IPS DF 6.9 (cell line): ENCODE data around the gene NCR3LG1.

Source experiments
- DNase-seq: peaks from one replicate; pipeline ENCODE4 v3.0.0-alpha.2; 2013; ENCODE audit warnings: low read depth, low spot score
- H3K27ac ChIP-seq: one replicate; pipeline ENCODE4 v1.5.1; 2013; ENCODE audit warnings: low read length, control low read depth
- H3K27me3 ChIP-seq: 2 replicates; pipeline ENCODE4 v1.6.1; 2013; ENCODE audit warnings: mild to moderate bottlenecking, low read length; ENCODE audit not compliant: control insufficient read depth, insufficient read depth
- H3K36me3 ChIP-seq: 2 replicates; pipeline ENCODE4 v1.6.1; 2013; ENCODE audit warnings: low read length; ENCODE audit not compliant: control insufficient read depth, insufficient read depth
- H3K4me1 ChIP-seq: 2 replicates; pipeline ENCODE4 v1.6.1; 2013; ENCODE audit warnings: low read length; ENCODE audit not compliant: control insufficient read depth, insufficient read depth
- H3K4me3 ChIP-seq: 2 replicates; pipeline ENCODE4 v1.5.1; 2013; ENCODE audit warnings: mild to moderate bottlenecking, low read length
- H3K9me3 ChIP-seq: 2 replicates; pipeline ENCODE4 v1.6.1; 2013; ENCODE audit warnings: low read length, inconsistent platforms; ENCODE audit not compliant: control insufficient read depth, insufficient read depth
- WGBS: extraction: QIAGEN DNeasy Blood & Tissue Kit; methylation state at CpG from one replicate; pipeline ENCODE4 v1.1.7; 2013; ENCODE audit warnings: mixed read lengths, missing lambda C conversion rate; ENCODE audit not compliant: insufficient read length, insufficient coverage; 5-methylcytosine and 5-hydroxymethylcytosine counted together

Gene NCR3LG1

GRCh38 chr11:17371614-17372013 lies 20.0 kb downstream of the NCR3LG1 start:
- no peaks in the 10 kb centered on the region for H3K4me1 ChIP-seq
- no peaks in the 10 kb centered on the region for H3K36me3 ChIP-seq
- no peak overlapping the region for H3K27ac ChIP-seq
- H3K4me3 ChIP-seq: no peak overlapping the region
- no CpG with 5 or more reads among the region's 3 CpGs for WGBS
- no peak for DNase-seq
- H3K9me3 ChIP-seq: peaks cover 9% of the 10 kb centered on the region
- no peaks in the 10 kb centered on the region for H3K27me3 ChIP-seq

- Histone ChIP-seq H3K36me3 (no peaks in the 10 kb centered on the region), H3K27me3 (no peaks in the 10 kb centered on the region), H3K27ac (no peak overlapping the region), H3K4me3 (no peak overlapping the region), H3K4me1 (no peaks in the 10 kb centered on the region), H3K9me3 (peaks cover 9% of the 10 kb centered on the region)
- DNase-seq: no peak
- WGBS: no CpG with 5 or more reads among the region's 5 CpGs
Observed at GRCh38 chr11:17375547-17375946, 23.9 kb downstream of the NCR3LG1 start.

- no peaks in the 10 kb centered on the region for H3K4me1 ChIP-seq
- WGBS: no CpG with 5 or more reads among the region's 3 CpGs
- no peak overlapping the region for H3K4me3 ChIP-seq
- peaks cover 9% of the 10 kb centered on the region for H3K9me3 ChIP-seq
- H3K36me3 ChIP-seq: no peaks in the 10 kb centered on the region
- no peak overlapping the region for H3K27ac ChIP-seq
- no peaks in the 10 kb centered on the region for H3K27me3 ChIP-seq
- no peak for DNase-seq
Observed at GRCh38 chr11:17376493-17376892, 24.9 kb downstream of the NCR3LG1 start.

GRCh38 chr11:17378655-17379054 lies 27.1 kb downstream of the NCR3LG1 start:
- H3K9me3 ChIP-seq: peaks cover 2% of the 10 kb centered on the region
- no peaks in the 10 kb centered on the region for H3K4me1 ChIP-seq
- no peak for DNase-seq
- no CpG with 5 or more reads among the region's 2 CpGs for WGBS
- H3K4me3 ChIP-seq: no peak overlapping the region
- H3K27ac ChIP-seq: no peak overlapping the region
- H3K36me3 ChIP-seq: no peaks in the 10 kb centered on the region
- H3K27me3 ChIP-seq: no peaks in the 10 kb centered on the region

- Histone ChIP-seq H3K9me3 (peaks cover 2% of the 10 kb centered on the region; the same call in 1 of the 2 replicates), H3K36me3 (no peaks in the 10 kb centered on the region), H3K27me3 (no peaks in the 10 kb centered on the region), H3K4me1 (no peaks in the 10 kb centered on the region), H3K4me3 (no peak overlapping the region), H3K27ac (no peak overlapping the region)
- no CpG with 5 or more reads among the region's 7 CpGs for WGBS
- no peak for DNase-seq
Observed at GRCh38 chr11:17379383-17380180, 28.0 kb downstream of the NCR3LG1 start.

GRCh38 chr11:17381156-17381555 lies 29.6 kb downstream of the NCR3LG1 start:
- H3K4me1 ChIP-seq: no peaks in the 10 kb centered on the region
- H3K9me3 ChIP-seq: peaks cover 2% of the 10 kb centered on the region; the same call in 1 of the 2 replicates
- H3K36me3 ChIP-seq: no peaks in the 10 kb centered on the region
- no peak overlapping the region for H3K4me3 ChIP-seq
- no peaks in the 10 kb centered on the region for H3K27me3 ChIP-seq
- DNase-seq: no peak
- no CpG with 5 or more reads among the region's 4 CpGs for WGBS
- H3K27ac ChIP-seq: no peak overlapping the region

GRCh38 chr11:17382046-17382728 lies 30.6 kb downstream of the NCR3LG1 start:
- Histone ChIP-seq H3K36me3 (no peaks in the 10 kb centered on the region; the same call in none of the 2 replicates), H3K27ac (no peak overlapping the region), H3K27me3 (no peaks in the 10 kb centered on the region), H3K4me3 (no peak overlapping the region), H3K4me1 (0 out of 2 replicates have a peak, but pooled peaks cover 1% of the 10 kb centered on the region), H3K9me3 (peaks cover 2% of the 10 kb centered on the region; the same call in 1 of the 2 replicates)
- WGBS: no CpG with 5 or more reads among the region's 8 CpGs
- DNase-seq: no peak

GRCh38 chr11:17383461-17383860 lies 31.9 kb downstream of the NCR3LG1 start:
- Histone ChIP-seq H3K27ac (no peak overlapping the region), H3K9me3 (peaks cover under 1% of the 10 kb centered on the region; the same call in 1 of the 2 replicates), H3K36me3 (no peaks in the 10 kb centered on the region; the same call in none of the 2 replicates), H3K4me1 (0 out of 2 replicates have a peak, but pooled peaks cover 1% of the 10 kb centered on the region), H3K4me3 (no peak overlapping the region), H3K27me3 (no peaks in the 10 kb centered on the region)
- WGBS: no CpG with 5 or more reads among the region's 1 CpG
- DNase-seq: no peak

GRCh38 chr11:17384002-17384511 lies 32.5 kb downstream of the NCR3LG1 start:
- Histone ChIP-seq H3K4me1 (0 out of 2 replicates have a peak, but pooled peaks cover 1% of the 10 kb centered on the region), H3K27me3 (no peaks in the 10 kb centered on the region), H3K9me3 (no peaks in the 10 kb centered on the region), H3K36me3 (no peaks in the 10 kb centered on the region; the same call in none of the 2 replicates), H3K27ac (no peak overlapping the region), H3K4me3 (no peak overlapping the region)
- no CpG with 5 or more reads among the region's 6 CpGs for WGBS
- peak; percentile 80 for DNase-seq

- Histone ChIP-seq H3K36me3 (no peaks in the 10 kb centered on the region; the same call in none of the 2 replicates), H3K4me1 (0 out of 2 replicates have a peak, but pooled peaks cover 1% of the 10 kb centered on the region), H3K4me3 (no peak overlapping the region), H3K27me3 (no peaks in the 10 kb centered on the region), H3K27ac (no peak overlapping the region), H3K9me3 (no peaks in the 10 kb centered on the region)
- no CpG with 5 or more reads among the region's 5 CpGs for WGBS
- DNase-seq: no peak
Observed at GRCh38 chr11:17385492-17385891, 33.9 kb downstream of the NCR3LG1 start.
